ENCODE measurements around the gene KLHL17.

The KLHL17 gene

GRCh38 chr1:960363-961131 is at the start of gene KLHL17:
TSS of gene KLHL17 (plus strand) at chr1:960584. CDS start at chr1:960694, 110 bp downstream.
- peak; percentile 79 for DNase-seq

- peak; percentile 16 for DNase-seq
These were observed 49.3 kb upstream of the KLHL17 start for GRCh38 chr1:910881-911721.

GRCh38 chr1:911875-912739 is 48.3 kb upstream of the KLHL17 start:
- no peak for DNase-seq

- DNase-seq, result peak; percentile 15
These were observed 47.6 kb upstream of the KLHL17 start for GRCh38 chr1:912740-913301.

GRCh38 chr1:913491-914130 is 46.8 kb upstream of the KLHL17 start:
- peak; percentile 14 for DNase-seq

- DNase-seq, result no peak
These were observed 46.1 kb upstream of the KLHL17 start for GRCh38 chr1:914131-914890.

- DNase-seq, result no peak
These were observed 45.5 kb upstream of the KLHL17 start for GRCh38 chr1:914891-915280.

GRCh38 chr1:915295-916172 is 44.9 kb upstream of the KLHL17 start:
- no peak for DNase-seq

- DNase-seq, result no peak
These were observed 44.0 kb upstream of the KLHL17 start for GRCh38 chr1:916173-917075.

GRCh38 chr1:917076-917459 is 43.3 kb upstream of the KLHL17 start:
- DNase-seq, result no peak

- no peak for DNase-seq
These were observed 42.8 kb upstream of the KLHL17 start for GRCh38 chr1:917466-918091.

GRCh38 chr1:918353-918752 is 42.0 kb upstream of the KLHL17 start:
- DNase-seq, result no peak

GRCh38 chr1:918843-919242 is 41.5 kb upstream of the KLHL17 start:
- DNase-seq, result no peak

GRCh38 chr1:919271-919872 is 41.0 kb upstream of the KLHL17 start:
- DNase-seq, result no peak

GRCh38 chr1:920010-920409 is 40.4 kb upstream of the KLHL17 start:
- DNase-seq, result no peak

- DNase-seq, result no peak
These were observed 39.9 kb upstream of the KLHL17 start for GRCh38 chr1:920521-920920.

GRCh38 chr1:921011-921837 is 39.2 kb upstream of the KLHL17 start:
- peak; percentile 58 for DNase-seq

Data from activated T-cell treated with anti-CD3 and anti-CD28 coated beads, Interleukin-2, amount 50 U/mL, for 1 hour (primary cell).